GM12878 (cell line): ENCODE data around the gene ERVW-1. TPM values are rescaled to one million over a fixed set of nuclear protein-coding genes. Genes with fewer than 3 reads are reported as not detected.

Source experiments
- ATAC-seq: fragments of 200-7000 bp; cut with Tn5 transposase; 3 replicates; pipeline ENCODE4 v1.9.1; 2020; ENCODE audit warnings: mild to moderate bottlenecking, moderate library complexity
- BruUV-seq: library from RNA; stranded (reverse); fragments of 400-500 nt; replicated peaks from 2 replicates; lab custom pipeline; 2021; lab: Mats Ljungman, UMichigan
- CTCF ChIA-PET: fragments of 300-600 bp; sonication (Branson Sonifier 250); formaldehyde crosslinking; extraction: SDS; loops from one replicate; lab custom pipeline; 2021; ENCODE audit warnings: inconsistent platforms; lab: Yijun Ruan, JAX
- POLR2A ChIA-PET: fragments of 350-600 bp; formaldehyde crosslinking; extraction: SDS; loops from one replicate; lab custom pipeline; 2021; ENCODE audit warnings: inconsistent platforms; lab: Charles Lee
- RAD21 ChIA-PET: fragments of 300-600 bp; sonication (Branson Sonifier 250); formaldehyde crosslinking; loops from one replicate; lab custom pipeline; 2023; ENCODE audit warnings: antibody characterized with exemption; ENCODE audit not compliant: unreplicated experiment; lab: Charles Lee
- SMC1A ChIA-PET: fragments of 300-600 bp; sonication (Branson Sonifier 250); formaldehyde crosslinking; loops from one replicate; lab custom pipeline; 2023; ENCODE audit not compliant: unreplicated experiment, uncharacterized antibody; lab: Charles Lee
- DNase-seq: peaks from one replicate; pipeline ENCODE4 v3.0.0-alpha.2; 2011; ENCODE audit warnings: low read depth, low spot score
- FAIRE-seq: peaks from 3 replicates; lab custom pipeline; 2011; peaks lifted over from hg19 to GRCh38; lab: Jason Lieb, UNC
- H2AFZ ChIP-seq: 2 replicates; pipeline ENCODE4 v1.6.0; 2011; ENCODE audit warnings: low read depth, low read length, control low read depth; ENCODE audit not compliant: control insufficient read depth
- H3K27ac ChIP-seq: 2 replicates; pipeline ENCODE4 v1.5.1; 2011; ENCODE audit warnings: control low read depth; ENCODE audit not compliant: control insufficient read depth, insufficient read depth
- H3K27me3 ChIP-seq, 2 experiments: replicated peaks in 1 of 2; 2 replicates each; pipeline versions ENCODE4 v1.6.0 to v1.6.1; 2011; ENCODE audit warnings: low read length in 1 of 2; ENCODE audit not compliant: control insufficient read depth in 2 of 2, insufficient read depth in 2 of 2
- H3K36me3 ChIP-seq, 2 experiments: 2 replicates each; pipeline ENCODE4 v1.5.1; 2011; ENCODE audit warnings: low read length in 1 of 2; ENCODE audit not compliant: control insufficient read depth in 2 of 2, insufficient read depth in 2 of 2
- H3K4me1 ChIP-seq: 2 replicates; pipeline ENCODE4 v1.6.1; 2011; ENCODE audit warnings: mild to moderate bottlenecking, low read length, moderate library complexity, mixed read lengths; ENCODE audit not compliant: control insufficient read depth, insufficient read depth
- H3K4me2 ChIP-seq: 2 replicates; pipeline ENCODE4 v1.6.0; 2011; ENCODE audit warnings: control low read depth; ENCODE audit not compliant: control insufficient read depth, insufficient read depth
- H3K4me3 ChIP-seq: fragments of 200-600 bp; sonication (generic); 2 replicates; pipeline ENCODE4 v1.5.1; 2016
- H3K79me2 ChIP-seq: 2 replicates; pipeline ENCODE4 v1.6.0; 2011; ENCODE audit warnings: low read length; ENCODE audit not compliant: control insufficient read depth, insufficient read depth
- H3K9ac ChIP-seq: 2 replicates; pipeline ENCODE4 v1.8.0; 2011; ENCODE audit warnings: low read length, control low read depth, mixed read lengths; ENCODE audit not compliant: control insufficient read depth, insufficient read depth
- H3K9me3 ChIP-seq: replicated peaks from 3 replicates; pipeline ENCODE4 v1.5.1; 2011; ENCODE audit warnings: mild to moderate bottlenecking, low read length; ENCODE audit not compliant: control insufficient read depth, insufficient read depth
- H4K20me1 ChIP-seq: 2 replicates; pipeline ENCODE4 v1.6.0; 2011; ENCODE audit not compliant: control insufficient read depth, insufficient read depth
- ESRRA ChIP-seq: IDR thresholded peaks from 2 replicates; pipeline ENCODE4 v1.6.1; 2012; ENCODE audit warnings: mild to moderate bottlenecking, low read length, improper control_type of control experiment
- GATAD2B ChIP-seq: fragments of 450-650 bp; conservative IDR thresholded peaks from 2 replicates; pipeline ENCODE4 v1.6.1; 2017; ENCODE audit warnings: low read depth, mild to moderate bottlenecking, moderate library complexity
- HCFC1 ChIP-seq: fragments of 150-350 bp; IDR thresholded peaks from 2 replicates; pipeline ENCODE4 v1.6.1; 2014; ENCODE audit warnings: low read length
- IKZF2 ChIP-seq, 2 experiments: fragments of 450-650 bp; IDR thresholded peaks; 2 replicates each; pipeline ENCODE4 v1.6.1; 2017; ENCODE audit warnings: mild to moderate bottlenecking in 2 of 2, moderate library complexity in 2 of 2
- NFXL1 ChIP-seq: fragments of 450-650 bp; IDR thresholded peaks from 2 replicates; pipeline ENCODE4 v1.6.1; 2017; ENCODE audit warnings: antibody characterized with exemption, mild to moderate bottlenecking, borderline replicate concordance
- RELA ChIP-seq: fragments of 450-650 bp; IDR thresholded peaks from 2 replicates; pipeline ENCODE4 v1.8.0; 2014; ENCODE audit warnings: borderline replicate concordance; ENCODE audit not compliant: partially characterized antibody
- SMAD5 ChIP-seq: IDR thresholded peaks from 2 replicates; pipeline ENCODE4 v1.6.1; 2016; ENCODE audit warnings: antibody characterized with exemption, low read depth
- SMC3 ChIP-seq: IDR thresholded peaks from 2 replicates; pipeline ENCODE4 v1.6.1; 2011; ENCODE audit warnings: low read length, improper control_type of control experiment, borderline replicate concordance
- TAF1 ChIP-seq: IDR thresholded peaks from 2 replicates; pipeline ENCODE4 v1.6.1; 2011; ENCODE audit warnings: mild to moderate bottlenecking, low read depth, low read length, borderline replicate concordance
- WGBS: methylation state at CpG from one replicate; pipeline ENCODE4 v1.1.6; 2016; ENCODE audit warnings: low lambda C conversion rate; ENCODE audit not compliant: insufficient replicate concordance, insufficient coverage; ENCODE audit errors: missing lambda C conversion rate; 5-methylcytosine and 5-hydroxymethylcytosine counted together
- in situ Hi-C: fragments of 300-500 bp; cut with MboI; formaldehyde crosslinking; loops from 9 replicates; pipeline ENCODE4 v1.14.3; 2018; ENCODE audit warnings: mixed read lengths
- intact Hi-C: fragments of 100-400 bp; cut with micrococcal nuclease; formaldehyde crosslinking; loops from one replicate; pipeline ENCODE4 v1.14.2; 2022; ENCODE audit not compliant: unreplicated experiment
- polyA plus RNA-seq, 11 experiments: library from polyadenylated mRNA; depleted of rRNA in 4 of 11; unstranded in 6 of 11; stranded (reverse) in 5 of 11; fragments of >200 nt; fragmentation: Nextera tagmentation in 4 of 11; fragmentation: Illumina TruSeq in 1 of 11; extraction: Ambion mirVana in 4 of 11; extraction: Trizol in 1 of 11; gene quantifications; 1 replicate in 1 of 11; 2 replicates in 10 of 11; pipeline versions ENCODE4 v1.2.1 to v1.2.3, GENCODE V29; 2011 to 2016; ENCODE audit warnings: inconsistent platforms in 2 of 11, missing spikeins in 2 of 11, low read depth in 1 of 11
- total RNA-seq, 4 experiments: library from RNA; depleted of rRNA in 3 of 4; stranded (reverse); fragments of >200 nt in 3 of 4; fragmentation: Illumina TruSeq in 1 of 4; extraction: Trizol in 1 of 4; gene quantifications; 2 replicates each; pipeline versions ENCODE4 v1.2.1 to v1.2.3, GENCODE V29; 2013 to 2021
- TF ChIP-seq, protein P1 (sequence below): IDR thresholded peaks from 2 replicates; pipeline ENCODE4 v1.6.1; 2011; ENCODE audit warnings: low read depth, low read length, improper control_type of control experiment, borderline replicate concordance
- TF ChIP-seq, protein P2 (sequence below): fragments of 150-350 bp; IDR thresholded peaks from 2 replicates; pipeline ENCODE4 v1.6.1; 2014; ENCODE audit warnings: mild to moderate bottlenecking, low read depth, low read length
- TF ChIP-seq, protein P3 (sequence below): IDR thresholded peaks from 2 replicates; pipeline ENCODE4 v1.6.1; 2012; ENCODE audit warnings: improper control_type of control experiment, low read depth, low read length; ENCODE audit not compliant: insufficient replicate concordance
- TF ChIP-seq, protein P4 (sequence below): fragments of 450-650 bp; formaldehyde crosslinking; IDR thresholded peaks from 2 replicates; pipeline ENCODE4 v1.5.0; 2022; ENCODE audit warnings: mild to moderate bottlenecking, missing genetic modification characterization

The ERVW-1 gene
- total and polyA plus RNA-seq, 10 of the 15 experiments (the other 5 are each of a cell fraction or from before 2014, with no cell fraction given) = 0.05 TPM; not detected in 9

DNA sequence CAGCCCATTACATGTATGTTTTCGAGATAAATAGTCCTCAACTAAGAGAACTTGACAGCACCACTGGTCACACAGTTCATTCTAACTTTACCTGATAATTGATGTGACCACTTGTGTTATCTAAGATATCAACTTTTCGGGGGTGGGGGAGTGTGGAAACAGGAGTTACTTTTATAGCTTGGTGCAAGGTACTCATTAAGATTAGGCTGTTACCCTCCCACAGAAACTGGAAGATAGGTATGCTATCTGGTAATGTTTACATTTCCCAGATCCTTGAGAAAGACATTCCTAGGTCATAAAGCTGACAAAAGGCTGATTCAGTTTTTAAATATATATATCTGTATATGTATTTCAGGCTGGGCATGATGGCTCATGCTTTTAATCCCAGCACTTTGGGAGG lies 11.1 kb downstream of the ERVW-1 start:
- DNase-seq (no peak), FAIRE-seq (no peak), ATAC-seq (no peak)
- CTCF ChIA-PET = interaction anchor here (0.9 kb wide), 1 partner anchor 20 kb away, joined by 3 read pairs; the partner anchor contains the start of gene GATAD1
- H2AFZ ChIP-seq = no peak overlapping the region
- intact Hi-C loops = loop anchor here (10.0 kb wide), 1 partner anchor 588 kb away; no protein-coding TSS in a partner anchor
- in situ Hi-C loops = no loop called here
- SMC1A ChIA-PET = interaction anchor here (1.4 kb wide), 1 partner anchor 9 kb away, joined by 3 read pairs; no protein-coding TSS in a partner anchor
- no peak overlapping the region for H3K4me3 ChIP-seq
- no peaks in the 10 kb centered on the region for H4K20me1 ChIP-seq
- H3K9ac ChIP-seq = no peak overlapping the region
- no peaks in the 10 kb centered on the region for H3K79me2 ChIP-seq
- H3K27ac ChIP-seq = no peak overlapping the region
- H3K27me3 ChIP-seq = no peaks in the 10 kb centered on the region
- RAD21 ChIA-PET = no interaction called here
- no peaks in the 10 kb centered on the region for H3K36me3 ChIP-seq
- 93% methylated on average over 2 of the region's 2 CpGs for WGBS
- no TSS peak for BruUV-seq
- no peaks in the 10 kb centered on the region for H3K9me3 ChIP-seq
- no peaks in the 10 kb centered on the region for H3K4me1 ChIP-seq
- POLR2A ChIA-PET = no interaction called here
- H3K4me2 ChIP-seq = no peak overlapping the region
- TF ChIP-seq SMC3 (no peak), RELA (no peak), ESRRA (no peak), GATAD2B (no peak), SMAD5 (no peak), TAF1 (no peak), IKZF2 (IDR thresholded peaks at IDR 0.05) (no peak), HCFC1 (no peak), NFXL1 (no peak)
- TF ChIP-seq, protein P1, sequence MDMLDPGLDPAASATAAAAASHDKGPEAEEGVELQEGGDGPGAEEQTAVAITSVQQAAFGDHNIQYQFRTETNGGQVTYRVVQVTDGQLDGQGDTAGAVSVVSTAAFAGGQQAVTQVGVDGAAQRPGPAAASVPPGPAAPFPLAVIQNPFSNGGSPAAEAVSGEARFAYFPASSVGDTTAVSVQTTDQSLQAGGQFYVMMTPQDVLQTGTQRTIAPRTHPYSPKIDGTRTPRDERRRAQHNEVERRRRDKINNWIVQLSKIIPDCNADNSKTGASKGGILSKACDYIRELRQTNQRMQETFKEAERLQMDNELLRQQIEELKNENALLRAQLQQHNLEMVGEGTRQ = no peak
- TF ChIP-seq, protein P2, sequence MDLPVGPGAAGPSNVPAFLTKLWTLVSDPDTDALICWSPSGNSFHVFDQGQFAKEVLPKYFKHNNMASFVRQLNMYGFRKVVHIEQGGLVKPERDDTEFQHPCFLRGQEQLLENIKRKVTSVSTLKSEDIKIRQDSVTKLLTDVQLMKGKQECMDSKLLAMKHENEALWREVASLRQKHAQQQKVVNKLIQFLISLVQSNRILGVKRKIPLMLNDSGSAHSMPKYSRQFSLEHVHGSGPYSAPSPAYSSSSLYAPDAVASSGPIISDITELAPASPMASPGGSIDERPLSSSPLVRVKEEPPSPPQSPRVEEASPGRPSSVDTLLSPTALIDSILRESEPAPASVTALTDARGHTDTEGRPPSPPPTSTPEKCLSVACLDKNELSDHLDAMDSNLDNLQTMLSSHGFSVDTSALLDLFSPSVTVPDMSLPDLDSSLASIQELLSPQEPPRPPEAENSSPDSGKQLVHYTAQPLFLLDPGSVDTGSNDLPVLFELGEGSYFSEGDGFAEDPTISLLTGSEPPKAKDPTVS = no peak
- TF ChIP-seq, protein P3, sequence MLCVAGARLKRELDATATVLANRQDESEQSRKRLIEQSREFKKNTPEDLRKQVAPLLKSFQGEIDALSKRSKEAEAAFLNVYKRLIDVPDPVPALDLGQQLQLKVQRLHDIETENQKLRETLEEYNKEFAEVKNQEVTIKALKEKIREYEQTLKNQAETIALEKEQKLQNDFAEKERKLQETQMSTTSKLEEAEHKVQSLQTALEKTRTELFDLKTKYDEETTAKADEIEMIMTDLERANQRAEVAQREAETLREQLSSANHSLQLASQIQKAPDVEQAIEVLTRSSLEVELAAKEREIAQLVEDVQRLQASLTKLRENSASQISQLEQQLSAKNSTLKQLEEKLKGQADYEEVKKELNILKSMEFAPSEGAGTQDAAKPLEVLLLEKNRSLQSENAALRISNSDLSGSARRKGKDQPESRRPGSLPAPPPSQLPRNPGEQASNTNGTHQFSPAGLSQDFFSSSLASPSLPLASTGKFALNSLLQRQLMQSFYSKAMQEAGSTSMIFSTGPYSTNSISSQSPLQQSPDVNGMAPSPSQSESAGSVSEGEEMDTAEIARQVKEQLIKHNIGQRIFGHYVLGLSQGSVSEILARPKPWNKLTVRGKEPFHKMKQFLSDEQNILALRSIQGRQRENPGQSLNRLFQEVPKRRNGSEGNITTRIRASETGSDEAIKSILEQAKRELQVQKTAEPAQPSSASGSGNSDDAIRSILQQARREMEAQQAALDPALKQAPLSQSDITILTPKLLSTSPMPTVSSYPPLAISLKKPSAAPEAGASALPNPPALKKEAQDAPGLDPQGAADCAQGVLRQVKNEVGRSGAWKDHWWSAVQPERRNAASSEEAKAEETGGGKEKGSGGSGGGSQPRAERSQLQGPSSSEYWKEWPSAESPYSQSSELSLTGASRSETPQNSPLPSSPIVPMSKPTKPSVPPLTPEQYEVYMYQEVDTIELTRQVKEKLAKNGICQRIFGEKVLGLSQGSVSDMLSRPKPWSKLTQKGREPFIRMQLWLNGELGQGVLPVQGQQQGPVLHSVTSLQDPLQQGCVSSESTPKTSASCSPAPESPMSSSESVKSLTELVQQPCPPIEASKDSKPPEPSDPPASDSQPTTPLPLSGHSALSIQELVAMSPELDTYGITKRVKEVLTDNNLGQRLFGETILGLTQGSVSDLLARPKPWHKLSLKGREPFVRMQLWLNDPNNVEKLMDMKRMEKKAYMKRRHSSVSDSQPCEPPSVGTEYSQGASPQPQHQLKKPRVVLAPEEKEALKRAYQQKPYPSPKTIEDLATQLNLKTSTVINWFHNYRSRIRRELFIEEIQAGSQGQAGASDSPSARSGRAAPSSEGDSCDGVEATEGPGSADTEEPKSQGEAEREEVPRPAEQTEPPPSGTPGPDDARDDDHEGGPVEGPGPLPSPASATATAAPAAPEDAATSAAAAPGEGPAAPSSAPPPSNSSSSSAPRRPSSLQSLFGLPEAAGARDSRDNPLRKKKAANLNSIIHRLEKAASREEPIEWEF = no peak
- TF ChIP-seq, protein P4, sequence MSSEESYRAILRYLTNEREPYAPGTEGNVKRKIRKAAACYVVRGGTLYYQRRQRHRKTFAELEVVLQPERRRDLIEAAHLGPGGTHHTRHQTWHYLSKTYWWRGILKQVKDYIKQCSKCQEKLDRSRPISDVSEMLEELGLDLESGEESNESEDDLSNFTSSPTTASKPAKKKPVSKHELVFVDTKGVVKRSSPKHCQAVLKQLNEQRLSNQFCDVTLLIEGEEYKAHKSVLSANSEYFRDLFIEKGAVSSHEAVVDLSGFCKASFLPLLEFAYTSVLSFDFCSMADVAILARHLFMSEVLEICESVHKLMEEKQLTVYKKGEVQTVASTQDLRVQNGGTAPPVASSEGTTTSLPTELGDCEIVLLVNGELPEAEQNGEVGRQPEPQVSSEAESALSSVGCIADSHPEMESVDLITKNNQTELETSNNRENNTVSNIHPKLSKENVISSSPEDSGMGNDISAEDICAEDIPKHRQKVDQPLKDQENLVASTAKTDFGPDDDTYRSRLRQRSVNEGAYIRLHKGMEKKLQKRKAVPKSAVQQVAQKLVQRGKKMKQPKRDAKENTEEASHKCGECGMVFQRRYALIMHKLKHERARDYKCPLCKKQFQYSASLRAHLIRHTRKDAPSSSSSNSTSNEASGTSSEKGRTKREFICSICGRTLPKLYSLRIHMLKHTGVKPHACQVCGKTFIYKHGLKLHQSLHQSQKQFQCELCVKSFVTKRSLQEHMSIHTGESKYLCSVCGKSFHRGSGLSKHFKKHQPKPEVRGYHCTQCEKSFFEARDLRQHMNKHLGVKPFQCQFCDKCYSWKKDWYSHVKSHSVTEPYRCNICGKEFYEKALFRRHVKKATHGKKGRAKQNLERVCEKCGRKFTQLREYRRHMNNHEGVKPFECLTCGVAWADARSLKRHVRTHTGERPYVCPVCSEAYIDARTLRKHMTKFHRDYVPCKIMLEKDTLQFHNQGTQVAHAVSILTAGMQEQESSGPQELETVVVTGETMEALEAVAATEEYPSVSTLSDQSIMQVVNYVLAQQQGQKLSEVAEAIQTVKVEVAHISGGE (CRISPR knock-in tag) = no peak
